Superior temporal gyrus (tissue), 1 donor: Measurements from ENCODE around the gene UBE2J1.

Experiments used
- DNase-seq: peaks from one replicate; pipeline ENCODE4 v3.0.0-alpha.2; 2016; ENCODE audit errors: extremely low spot score

The UBE2J1 gene

GRCh38 chr6:89290401-89291155 lies 61.9 kb downstream of the UBE2J1 start:
- no peak for DNase-seq

GRCh38 chr6:89289710-89290109 lies 62.8 kb downstream of the UBE2J1 start:
- DNase-seq: no peak

- DNase-seq: no peak
Observed at GRCh38 chr6:89287351-89288028, 65.0 kb downstream of the UBE2J1 start.

GRCh38 chr6:89286516-89286915 lies 66.0 kb downstream of the UBE2J1 start:
- DNase-seq: no peak

- DNase-seq: no peak
Observed at GRCh38 chr6:89284963-89285735, 67.4 kb downstream of the UBE2J1 start.

GRCh38 chr6:89284081-89284480 lies 68.4 kb downstream of the UBE2J1 start:
- DNase-seq: no peak

- DNase-seq: no peak
Observed at GRCh38 chr6:89282749-89283148, 69.8 kb downstream of the UBE2J1 start.

- DNase-seq: no peak
Observed at GRCh38 chr6:89281779-89282246, 70.7 kb downstream of the UBE2J1 start.

- DNase-seq: no peak
Observed at GRCh38 chr6:89278956-89279355, 73.6 kb downstream of the UBE2J1 start.
